Thyroid gland (tissue), 4 donors: ENCODE results near the gene TPRG1.

Experiments
- CTCF ChIP-seq, 6 experiments: fragments of 200-600 bp in 3 of 6; fragments of 450-650 bp in 3 of 6; sonication (generic) in 3 of 6; IDR thresholded peaks; one replicate each; pipeline ENCODE4 v1.5.1; 2016 to 2019; ENCODE audit warnings: antibody characterized with exemption in 6 of 6, mild to moderate bottlenecking in 2 of 6, inconsistent platforms in 1 of 6, moderate library complexity in 1 of 6
- POLR2A ChIP-seq, 2 donors: fragments of 450-650 bp; IDR thresholded peaks; one replicate each; pipeline ENCODE4 v1.6.1; 2017; ENCODE audit warnings: antibody characterized with exemption in 2 of 2, mild to moderate bottlenecking in 2 of 2, moderate library complexity in 1 of 2

- no peak for TF ChIP-seq CTCF (IDR thresholded peaks at IDR 0.05)
- no peak for TF ChIP-seq POLR2A (IDR thresholded peaks at IDR 0.05)
Observed at GRCh38 chr3:189300345-189300744, 128.6 kb downstream of the TPRG1 start.
